NCI-H2227 (cell line): ENCODE results near the gene TMEM243.

Source experiments
- DNase-seq: peaks from one replicate; lab custom pipeline; 2025; ENCODE audit not compliant: unreplicated experiment; lab: John Stamatoyannopoulos, UW

The TMEM243 gene

DNA sequence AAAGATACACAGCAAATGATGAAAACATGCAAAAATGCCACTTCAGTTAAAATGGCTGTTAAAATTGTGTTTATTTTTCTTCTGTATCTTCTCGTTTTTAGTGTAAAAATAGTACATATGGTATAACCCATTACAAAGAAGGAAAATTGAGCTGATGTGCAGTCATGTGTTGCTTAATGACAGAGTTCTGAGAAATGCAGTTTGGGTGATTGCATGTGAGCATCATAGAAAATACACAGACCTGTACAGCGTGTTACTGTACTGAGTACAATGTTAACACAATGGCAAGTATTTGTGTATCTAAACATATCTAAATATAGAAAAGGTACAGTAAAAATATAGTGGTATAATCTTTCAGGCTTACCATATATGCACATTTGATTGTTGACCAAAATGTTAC lies 60.0 kb downstream of the TMEM243 start:
- no peak for DNase-seq

DNA sequence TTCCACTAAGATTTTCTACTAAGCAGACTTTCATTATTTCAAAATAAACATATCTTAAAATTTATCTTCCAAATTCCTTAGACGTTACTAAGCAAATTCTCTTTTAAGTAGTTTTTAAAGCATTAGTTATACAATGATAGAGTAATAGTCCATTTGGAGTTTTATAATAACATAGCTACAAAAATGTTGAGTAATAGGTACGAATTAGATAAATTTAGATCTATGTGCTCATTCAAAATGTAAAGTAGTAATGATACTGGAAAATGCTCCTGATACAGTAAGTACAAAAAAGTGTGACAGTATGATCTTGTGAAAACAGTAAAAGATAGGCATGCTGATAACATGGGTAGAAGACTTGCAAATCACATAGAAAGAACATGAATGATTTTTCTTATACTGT lies 62.8 kb downstream of the TMEM243 start:
- no peak for DNase-seq

DNA sequence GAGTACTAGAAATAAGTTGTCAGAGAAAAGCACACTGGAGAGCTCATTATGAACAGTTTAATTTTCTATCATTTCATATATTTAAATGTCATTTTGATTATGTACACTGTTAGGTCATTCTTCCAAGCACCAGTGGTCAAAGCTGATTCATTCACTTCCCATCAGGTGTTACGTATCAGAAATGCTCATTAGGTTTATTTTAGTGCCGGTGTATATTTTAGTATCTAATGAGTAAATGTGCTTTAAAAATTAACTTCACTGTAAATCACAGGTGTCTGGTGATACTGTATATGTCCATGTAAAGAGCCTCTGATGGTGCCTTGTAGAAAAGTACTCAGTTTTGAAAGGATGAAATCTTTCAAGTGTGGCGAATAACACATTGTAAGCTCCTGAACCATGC lies 63.7 kb downstream of the TMEM243 start:
- DNase-seq = no peak

DNA sequence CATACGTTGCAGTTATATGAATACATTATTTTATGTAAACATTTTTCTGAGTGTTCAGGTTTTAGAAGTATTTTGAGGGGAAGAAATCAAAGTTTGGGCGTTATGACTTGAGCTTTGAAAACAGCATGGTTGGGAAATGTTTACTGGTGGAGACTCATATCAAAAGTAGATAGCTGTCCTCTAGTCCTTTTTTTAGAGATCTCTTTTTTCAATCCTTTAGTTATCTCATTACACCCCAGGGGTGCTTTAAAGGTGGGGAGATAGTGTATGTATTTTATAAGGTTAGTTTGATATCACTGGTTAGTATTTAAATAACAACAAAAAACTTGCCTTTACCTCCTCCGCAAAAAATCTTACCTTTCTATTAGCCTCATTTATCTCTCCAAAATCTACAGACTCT lies 65.0 kb downstream of the TMEM243 start:
- DNase-seq = no peak

DNA sequence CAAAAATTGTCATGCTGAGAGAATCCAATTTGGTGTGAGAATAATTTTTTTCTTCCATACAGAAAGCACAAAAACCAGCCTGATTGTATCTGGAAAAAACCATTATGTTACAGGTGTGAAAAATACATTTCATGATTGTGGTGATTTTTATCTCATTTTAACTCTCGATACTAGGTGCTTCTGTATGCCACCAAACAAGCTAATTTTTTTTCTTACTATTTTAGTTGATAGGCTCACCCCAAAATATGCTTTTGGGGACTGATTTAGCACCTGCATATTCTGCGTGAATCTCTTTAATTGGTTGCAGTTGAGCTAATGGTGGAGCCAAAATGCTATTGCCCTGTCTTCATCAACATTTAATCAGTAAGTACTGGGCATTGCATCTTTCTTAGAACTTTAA lies 65.4 kb downstream of the TMEM243 start:
- no peak for DNase-seq

DNA sequence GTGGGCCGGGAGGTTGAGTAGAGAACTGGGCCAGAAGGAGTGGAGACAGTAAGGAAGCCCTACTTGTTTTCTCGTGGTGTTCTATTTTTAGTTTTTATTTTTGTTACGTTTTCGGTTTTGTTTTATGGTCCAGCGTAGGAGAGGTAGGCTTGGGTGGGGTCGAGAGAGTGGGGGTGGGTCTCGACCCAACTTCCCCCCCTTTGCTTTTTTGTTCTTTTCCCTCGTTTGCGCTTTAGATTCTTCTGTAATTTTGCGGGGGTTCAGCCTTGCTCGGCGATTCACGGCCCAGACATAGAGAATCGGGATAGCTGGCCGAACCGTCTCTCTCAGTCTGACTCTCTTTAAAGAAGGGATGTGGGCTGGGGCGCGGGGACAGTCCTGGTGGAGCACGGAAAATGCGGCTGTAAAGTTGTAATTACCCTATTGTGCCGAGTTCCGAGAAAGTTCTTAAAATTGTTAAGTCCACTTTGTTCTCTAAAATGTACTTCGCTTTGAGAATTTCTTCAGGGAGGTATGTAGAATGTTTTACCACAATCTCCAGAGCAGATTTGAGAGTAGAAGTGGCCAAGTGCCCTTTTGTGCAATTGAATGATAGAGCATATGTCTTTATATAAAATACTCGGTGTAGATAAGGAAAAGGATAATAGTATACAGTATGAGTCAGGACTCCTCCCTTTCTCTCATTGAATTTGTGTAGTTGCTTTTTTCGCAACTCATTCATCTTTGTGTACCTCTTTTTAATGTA lies 66.5 kb downstream of the TMEM243 start:
- peak; percentile 49 for DNase-seq

DNA sequence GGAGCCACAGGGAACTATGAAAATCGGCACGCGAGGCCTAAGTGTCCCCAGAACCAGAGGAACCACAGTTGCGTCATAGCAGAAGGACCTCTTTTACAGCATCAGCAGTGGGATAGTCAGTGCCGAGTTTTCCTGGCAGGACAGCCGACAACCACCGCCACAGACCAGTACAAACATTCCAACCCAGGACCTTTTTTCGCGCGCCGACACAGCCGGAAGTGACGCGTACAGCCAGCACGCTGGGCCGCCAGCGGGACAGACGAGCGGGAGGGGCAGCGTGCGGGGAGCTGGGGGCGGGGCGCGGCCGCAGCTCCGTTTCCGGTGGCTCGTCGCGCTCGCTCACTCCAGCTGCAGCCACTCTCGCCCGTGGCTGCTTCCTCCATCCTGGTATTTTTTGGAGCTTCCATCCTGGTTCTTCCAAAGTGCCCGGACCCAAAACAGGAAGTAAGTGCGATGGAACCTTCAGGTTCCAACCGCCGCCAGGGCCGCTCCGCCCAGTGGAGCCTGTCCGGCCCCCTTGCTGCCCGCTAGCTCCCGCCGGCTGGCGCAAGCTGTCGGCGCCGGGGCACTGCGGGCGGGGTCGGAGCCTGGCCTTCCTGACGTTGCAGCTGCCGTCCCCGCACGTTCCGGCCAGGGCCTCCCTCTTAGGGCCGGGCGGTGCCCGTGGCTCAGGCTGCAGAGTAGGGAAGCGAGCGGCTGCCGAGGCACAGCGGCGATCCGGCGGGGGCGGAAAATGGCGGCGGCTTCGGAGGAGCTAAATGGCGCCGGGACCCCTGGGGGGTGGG lies 67.2 kb downstream of the TMEM243 start, which contains the start of gene DMTF1:
DMTF1 (plus strand) TSS at position 342 of the 785 bp plus-strand sequence. CDS start 12,489 bp downstream, outside the sequence.
- peak; percentile 97 for DNase-seq

DNA sequence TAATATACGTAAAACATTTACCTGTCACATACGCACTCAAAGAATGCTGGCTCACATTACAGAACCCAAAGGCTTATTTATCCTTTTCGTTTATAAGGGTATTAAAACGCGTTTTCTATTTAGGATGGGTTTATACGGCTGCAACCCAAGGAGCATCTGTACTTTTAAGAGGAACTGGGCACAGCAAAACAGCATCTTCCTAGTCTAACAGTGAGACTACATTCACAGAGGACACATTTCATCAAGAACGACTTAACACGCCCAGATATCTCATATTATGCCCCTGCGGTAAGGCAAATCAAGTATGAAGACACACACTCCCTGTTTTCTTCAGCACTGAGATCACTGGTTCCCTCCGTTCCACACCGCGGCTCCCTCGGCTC lies 67.8 kb downstream of the TMEM243 start:
- DNase-seq = no peak

DNA sequence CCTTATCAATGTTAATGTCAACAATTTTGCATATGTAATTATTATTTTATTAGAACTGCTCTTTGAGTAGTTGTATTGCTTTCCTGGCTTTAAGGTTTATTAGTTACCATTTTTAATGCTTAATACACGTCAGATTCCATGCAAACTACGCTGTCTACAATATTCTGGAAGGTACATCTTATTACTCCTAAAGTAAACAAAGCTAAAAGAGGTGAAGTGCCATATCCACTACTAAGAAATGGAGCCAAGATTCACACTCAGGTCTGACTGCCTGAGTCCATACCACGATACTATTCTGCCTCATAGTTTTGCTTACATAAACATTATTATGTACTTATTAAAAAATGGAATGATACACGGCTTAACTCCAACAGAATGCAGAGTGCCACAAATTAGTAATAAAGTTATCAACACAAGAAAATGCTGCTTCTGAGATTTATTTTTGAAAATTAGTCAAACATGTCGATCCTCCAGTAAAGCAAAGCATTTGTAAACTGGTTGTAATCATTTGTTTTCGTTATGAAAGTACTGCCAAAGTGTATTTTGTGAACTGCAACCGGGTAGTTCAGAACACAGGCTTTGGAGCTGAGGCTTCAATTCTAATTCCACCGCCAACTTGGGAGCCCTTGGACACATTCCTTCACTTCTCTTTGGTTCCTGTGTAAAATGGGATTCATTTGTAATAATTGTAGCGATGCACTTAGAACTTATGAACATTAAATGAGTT lies 68.4 kb downstream of the TMEM243 start:
- DNase-seq = no peak

DNA sequence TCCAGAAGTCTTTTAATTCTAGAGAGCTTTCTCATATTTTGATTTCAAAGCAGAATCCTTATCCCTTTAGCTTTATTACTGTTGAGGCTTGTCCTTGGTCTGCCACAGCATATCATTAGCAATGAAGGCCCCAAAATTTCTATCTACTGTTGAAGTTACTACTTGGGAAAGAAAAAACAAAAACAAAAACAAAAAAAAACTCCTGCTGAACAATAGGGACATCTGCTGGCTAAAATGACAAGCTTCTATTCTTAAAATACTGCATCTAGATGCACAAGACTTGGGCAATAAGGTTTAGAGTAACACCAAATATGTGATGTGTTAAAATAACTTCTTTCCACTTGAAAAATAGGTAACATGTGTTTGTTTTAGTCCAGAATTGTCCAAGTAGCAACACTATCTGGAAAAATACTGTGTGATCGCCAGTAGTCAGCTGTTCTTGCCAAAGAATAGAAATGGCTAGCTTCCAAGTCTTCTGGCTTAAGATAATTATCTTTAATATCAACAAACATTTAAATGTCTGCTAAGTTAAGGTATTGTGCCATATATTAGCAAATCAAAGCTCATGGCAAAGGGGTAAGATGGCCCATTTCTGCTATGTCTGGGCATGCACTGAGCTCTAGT lies 71.1 kb downstream of the TMEM243 start:
- peak; percentile 43 for DNase-seq

DNA sequence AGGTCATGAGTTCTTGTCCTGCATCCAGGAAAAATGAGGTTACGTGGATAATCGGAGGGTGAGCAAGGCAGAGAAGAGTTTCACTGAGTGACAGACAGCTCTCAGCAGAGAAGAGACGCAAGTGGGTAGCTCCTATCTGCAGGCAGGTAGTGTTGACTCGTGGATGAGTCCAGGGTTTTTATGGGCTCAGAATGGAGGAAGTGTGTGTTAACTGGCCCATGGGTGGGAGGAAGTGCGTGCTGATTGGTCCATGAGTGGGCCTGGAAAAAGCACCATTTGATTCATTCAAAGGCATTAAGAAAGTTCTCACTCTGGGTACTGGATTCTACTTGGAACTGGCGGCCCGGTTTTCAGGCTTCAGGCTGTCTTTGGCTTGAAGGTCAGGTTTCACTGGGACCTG lies 72.0 kb downstream of the TMEM243 start:
- no peak for DNase-seq

DNA sequence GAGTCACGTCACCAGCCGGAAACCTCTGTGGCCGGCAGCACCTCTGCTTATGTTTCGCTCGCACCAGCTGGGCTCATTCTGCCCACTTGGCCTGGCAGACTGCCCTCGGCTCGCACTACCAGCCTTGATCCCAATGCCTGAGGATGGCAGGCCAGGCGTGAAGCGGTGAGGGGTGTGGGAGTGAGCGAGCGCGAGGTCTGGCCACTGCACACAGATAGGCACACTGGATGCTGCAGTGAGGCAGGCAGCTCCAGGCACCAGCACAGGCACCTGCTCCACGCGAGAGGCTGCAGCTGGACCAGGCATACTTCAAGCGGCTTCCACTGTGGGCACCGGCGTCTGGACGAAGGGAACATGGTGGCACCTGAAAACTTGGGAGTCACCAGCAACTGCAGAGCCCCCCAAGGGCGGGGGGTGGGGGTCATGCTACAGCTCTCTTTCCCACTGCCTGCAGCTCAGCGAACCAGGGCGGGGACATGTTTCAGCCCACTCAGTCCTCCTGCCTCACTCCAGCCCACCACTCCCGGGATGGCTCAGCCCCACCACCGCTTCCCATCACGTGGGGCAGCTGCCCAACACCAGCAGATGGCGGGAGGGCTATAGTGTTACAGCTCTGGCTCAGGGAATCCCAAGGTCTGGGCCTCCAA lies 72.7 kb downstream of the TMEM243 start:
- DNase-seq = no peak
